Astrocyte (in vitro differentiated cells and primary cell): Measurements from ENCODE around the gene MAGEB2. TPM values are rescaled to one million over a fixed set of nuclear protein-coding genes. Genes with fewer than 3 reads are reported as not detected.

Experiments
- DNase-seq: peaks from one replicate; pipeline ENCODE4 v3.0.0-alpha.2; 2010; ENCODE audit warnings: low read depth
- FAIRE-seq: peaks from 2 replicates; lab custom pipeline; 2011; peaks lifted over from hg19 to GRCh38; lab: Jason Lieb, UNC
- H2AFZ ChIP-seq: 2 replicates; pipeline ENCODE4 v1.6.0; 2012; ENCODE audit warnings: low read depth, low read length, inconsistent platforms
- H3K27ac ChIP-seq: 2 replicates; pipeline ENCODE4 v1.5.1; 2011; ENCODE audit warnings: low read depth, low read length, inconsistent platforms
- H3K27me3 ChIP-seq: 2 replicates; pipeline ENCODE4 v1.6.0; 2011; ENCODE audit warnings: low read length, inconsistent platforms; ENCODE audit not compliant: insufficient read depth
- H3K36me3 ChIP-seq: 2 replicates; pipeline ENCODE4 v1.5.1; 2011; ENCODE audit warnings: low read length, inconsistent platforms; ENCODE audit not compliant: insufficient read depth
- H3K4me1 ChIP-seq: 2 replicates; pipeline ENCODE4 v1.5.1; 2011; ENCODE audit warnings: low read length, inconsistent platforms; ENCODE audit not compliant: insufficient read depth
- H3K4me2 ChIP-seq: 2 replicates; pipeline ENCODE4 v1.6.0; 2012; ENCODE audit warnings: low read length, inconsistent platforms
- H3K4me3 ChIP-seq: 2 replicates; pipeline ENCODE4 v1.5.1; 2011; ENCODE audit warnings: low read depth, mild to moderate bottlenecking, low read length, inconsistent platforms; ENCODE audit not compliant: insufficient read depth
- H3K79me2 ChIP-seq: 2 replicates; pipeline ENCODE4 v1.6.0; 2012; ENCODE audit warnings: mild to moderate bottlenecking, low read length, inconsistent platforms; ENCODE audit not compliant: insufficient read depth
- H3K9ac ChIP-seq: 2 replicates; pipeline ENCODE4 v1.6.0; 2012; ENCODE audit warnings: mild to moderate bottlenecking, low read length, inconsistent platforms
- H3K9me3 ChIP-seq: 2 replicates; pipeline ENCODE4 v1.5.1; 2012; ENCODE audit warnings: low read depth, mild to moderate bottlenecking, low read length, inconsistent platforms; ENCODE audit not compliant: insufficient read depth
- H4K20me1 ChIP-seq: 2 replicates; pipeline ENCODE4 v1.6.0; 2012; ENCODE audit warnings: low read length, inconsistent platforms; ENCODE audit not compliant: insufficient read depth
- H3K27ac Mint-ChIP-seq: one replicate; pipeline ENCODE4 v1.8.0; 2021; ENCODE audit warnings: mild to moderate bottlenecking, mixed read lengths; ENCODE audit not compliant: unreplicated experiment
- H3K27me3 Mint-ChIP-seq: one replicate; pipeline ENCODE4 v1.8.0; 2021; ENCODE audit warnings: low read depth, mixed read lengths; ENCODE audit not compliant: unreplicated experiment
- H3K36me3 Mint-ChIP-seq: one replicate; pipeline ENCODE4 v1.8.0; 2021; ENCODE audit warnings: low read depth, mixed read lengths; ENCODE audit not compliant: unreplicated experiment
- H3K4me1 Mint-ChIP-seq: one replicate; pipeline ENCODE4 v1.8.0; 2021; ENCODE audit warnings: low read depth, mixed read lengths; ENCODE audit not compliant: unreplicated experiment
- H3K4me3 Mint-ChIP-seq: one replicate; pipeline ENCODE4 v1.8.0; 2021; ENCODE audit warnings: mild to moderate bottlenecking, moderate library complexity, mixed read lengths; ENCODE audit not compliant: unreplicated experiment
- H3K9me3 Mint-ChIP-seq: one replicate; pipeline ENCODE4 v1.8.0; 2021; ENCODE audit warnings: mild to moderate bottlenecking, mixed read lengths; ENCODE audit not compliant: unreplicated experiment
- CTCF ChIP-seq: IDR thresholded peaks from 2 replicates; pipeline ENCODE4 v1.5.1; 2011; ENCODE audit warnings: low read depth, mild to moderate bottlenecking, inconsistent platforms, low read length, moderate library complexity; ENCODE audit not compliant: insufficient read depth
- EZH2 ChIP-seq: IDR thresholded peaks from 2 replicates; pipeline ENCODE4 v1.6.1; 2012; ENCODE audit warnings: mild to moderate bottlenecking, low read length, inconsistent platforms; ENCODE audit not compliant: insufficient read depth
- total RNA-seq: library from RNA; stranded (reverse); gene quantifications from 2 replicates; pipeline ENCODE4 v1.2.1, GENCODE V29; 2021

Gene MAGEB2
- total RNA-seq, 1 donor from 2014 or later: not detected

- no peaks in the 10 kb centered on the region for H3K27me3 ChIP-seq
- H3K4me3 Mint-ChIP-seq: no peak overlapping the region
- H3K79me2 ChIP-seq: no peaks in the 10 kb centered on the region
- H3K27me3 Mint-ChIP-seq: no peaks in the 10 kb centered on the region
- peaks cover 2% of the 10 kb centered on the region for H3K36me3 Mint-ChIP-seq
- DNase-seq (no peak), FAIRE-seq (no peak)
- no peaks in the 10 kb centered on the region for H3K4me1 Mint-ChIP-seq
- H3K36me3 ChIP-seq: no peaks in the 10 kb centered on the region
- H3K27ac ChIP-seq: no peak overlapping the region
- H3K4me3 ChIP-seq: no peak overlapping the region
- H3K4me1 ChIP-seq: no peaks in the 10 kb centered on the region
- H3K9ac ChIP-seq: no peak overlapping the region
- no peak for TF ChIP-seq CTCF
- no peak for TF ChIP-seq EZH2
- H3K9me3 Mint-ChIP-seq: no peaks in the 10 kb centered on the region
- no peaks in the 10 kb centered on the region for H3K9me3 ChIP-seq
- no peaks in the 10 kb centered on the region for H4K20me1 ChIP-seq
- H3K4me2 ChIP-seq: no peak overlapping the region
- H2AFZ ChIP-seq: no peak overlapping the region
- H3K27ac Mint-ChIP-seq: no peak overlapping the region
These were observed 4.0 kb downstream of the MAGEB2 start for GRCh38 chrX:30219372-30219771.

GRCh38 chrX:30220661-30221060 lies 5.3 kb downstream of the MAGEB2 start:
- H3K9ac ChIP-seq: no peak overlapping the region
- no peak overlapping the region for H3K27ac ChIP-seq
- Mint-ChIP-seq H3K4me1 (no peaks in the 10 kb centered on the region), H3K27ac (no peak overlapping the region), H3K36me3 (peaks cover 2% of the 10 kb centered on the region), H3K9me3 (no peaks in the 10 kb centered on the region), H3K4me3 (no peak overlapping the region), H3K27me3 (no peaks in the 10 kb centered on the region)
- H3K79me2 ChIP-seq: no peaks in the 10 kb centered on the region
- H3K4me3 ChIP-seq: no peak overlapping the region
- no peaks in the 10 kb centered on the region for H3K27me3 ChIP-seq
- FAIRE-seq: peak; percentile 13
- no peaks in the 10 kb centered on the region for H4K20me1 ChIP-seq
- no peaks in the 10 kb centered on the region for H3K4me1 ChIP-seq
- no peak overlapping the region for H3K4me2 ChIP-seq
- H3K36me3 ChIP-seq: no peaks in the 10 kb centered on the region
- no peaks in the 10 kb centered on the region for H3K9me3 ChIP-seq
- no peak overlapping the region for H2AFZ ChIP-seq
- DNase-seq: no peak
- TF ChIP-seq CTCF (no peak), EZH2 (no peak)

GRCh38 chrX:30224536-30224935 lies 9.2 kb downstream of the MAGEB2 start:
- Histone ChIP-seq H3K79me2 (no peaks in the 10 kb centered on the region), H3K27ac (no peak overlapping the region), H3K27me3 (no peaks in the 10 kb centered on the region), H3K4me1 (no peaks in the 10 kb centered on the region), H3K4me3 (no peak overlapping the region), H3K9ac (no peak overlapping the region), H3K36me3 (no peaks in the 10 kb centered on the region), H4K20me1 (no peaks in the 10 kb centered on the region), H3K9me3 (no peaks in the 10 kb centered on the region), H3K4me2 (no peak overlapping the region), H2AFZ (no peak overlapping the region)
- Mint-ChIP-seq H3K9me3 (no peaks in the 10 kb centered on the region), H3K36me3 (no peaks in the 10 kb centered on the region), H3K4me1 (no peaks in the 10 kb centered on the region), H3K4me3 (no peak overlapping the region), H3K27ac (no peak overlapping the region), H3K27me3 (no peaks in the 10 kb centered on the region)
- FAIRE-seq (no peak), DNase-seq (no peak)
- TF ChIP-seq CTCF (no peak), EZH2 (no peak)
